ENCODE data around the gene RAD51C. TPM values are rescaled to one million over a fixed set of nuclear protein-coding genes. Genes with fewer than 3 reads are reported as not detected.

Gene RAD51C
- 54.5 to 61.5 TPM (median 57.5 TPM) in 5 replicates for total RNA-seq (2022; extraction: Qiagen RNA extraction)

GRCh38 chr17:58692239-58693055 lies at the start of gene RAD51C:
Gene RAD51C, plus strand, starts transcription at chr17:58692602. Its CDS starts 42 bp downstream, at chr17:58692644.

GRCh38 chr17:58691701-58692238 lies 632 bp upstream of the RAD51C start, which contains the start of gene TEX14:
Gene TEX14, minus strand, starts transcription at chr17:58692045. Its CDS starts 40,044 bp downstream, at chr17:58652001.

GRCh38 chr17:58755577-58756245 lies 63.3 kb downstream of the RAD51C start, which contains the start of gene PPM1E:
Gene PPM1E, plus strand, starts transcription at chr17:58755854.

Other genes with a start within 250 kb of the RAD51C start
- not detected in 5 replicates for gene HSF5, start 204.2 kb upstream of the RAD51C start, total RNA-seq (2022; extraction: Qiagen RNA extraction)
- 6.0 to 10.4 TPM (median 9.1 TPM) in 5 replicates for gene MTMR4, start 178.0 kb upstream of the RAD51C start, total RNA-seq (2022; extraction: Qiagen RNA extraction)
- 0.07 to 0.16 TPM (median 0.15 TPM) in 5 replicates for gene TEX14, start 557 bp upstream of the RAD51C start, total RNA-seq (2022; extraction: Qiagen RNA extraction)
- gene PPM1E, start 63.3 kb downstream of the RAD51C start, total RNA-seq (2022; extraction: Qiagen RNA extraction): 0.06 to 0.08 TPM (median 0.07 TPM) in 5 replicates